K562 (cell line): ENCODE results near the gene HNRNPU. TPM values are rescaled to one million over a fixed set of nuclear protein-coding genes. Genes with fewer than 3 reads are reported as not detected.

Experiments used
- ATAC-seq: fragments of 200-7000 bp; cut with Tn5 transposase; 3 replicates; pipeline ENCODE4 v1.9.1; 2020; ENCODE audit warnings: moderate library complexity
- BruUV-seq: library from RNA; stranded (reverse); fragments of 400-500 nt; replicated peaks from 2 replicates; lab custom pipeline; 2021; lab: Mats Ljungman, UMichigan
- CTCF ChIA-PET: fragments of 300-600 bp; formaldehyde crosslinking; extraction: SDS; loops from one replicate; lab custom pipeline; 2021; ENCODE audit warnings: low intra/inter-chr PET ratio; lab: Yijun Ruan, JAX
- POLR2A ChIA-PET: fragments of 300-600, 350-650 bp; sonication (Branson Sonifier 250); formaldehyde crosslinking; extraction: SDS; loops from one replicate; lab custom pipeline; 2021; ENCODE audit warnings: antibody characterized with exemption, inconsistent platforms; lab: Yijun Ruan, JAX
- DNase-seq, 4 experiments: peaks; one replicate each; pipeline versions ENCODE4 v3.0.0 to v3.0.0-alpha.2; 2011 to 2018; ENCODE audit warnings: low spot score in 3 of 4, mixed read lengths in 3 of 4; ENCODE audit errors: extremely low read depth in 1 of 4
- FAIRE-seq: peaks from 2 replicates; lab custom pipeline; 2011; peaks lifted over from hg19 to GRCh38; lab: Jason Lieb, UNC
- H2AFZ ChIP-seq: 2 replicates; pipeline ENCODE4 v1.6.0; 2011; ENCODE audit warnings: low read depth, low read length, control low read depth, inconsistent platforms
- H3K27ac ChIP-seq: fragments of 200-600 bp; 3 replicates; pipeline ENCODE4 v1.8.0; 2011; ENCODE audit warnings: low read depth, mild to moderate bottlenecking, control low read depth, inconsistent platforms, low read length, moderate library complexity, mixed read lengths; ENCODE audit errors: extremely low read depth
- H3K27me3 ChIP-seq, 2 experiments: fragments of 300-600 bp in 1 of 2; 2 replicates in 1 of 2; 3 replicates in 1 of 2; pipeline versions ENCODE4 v1.6.0 to v1.8.0; 2011; ENCODE audit warnings: inconsistent platforms in 2 of 2, low read length in 2 of 2, mild to moderate bottlenecking in 1 of 2, mixed read lengths in 1 of 2, moderate library complexity in 1 of 2; ENCODE audit not compliant: control insufficient read depth in 2 of 2, insufficient read depth in 2 of 2
- H3K36me3 ChIP-seq: fragments of 300-600 bp; 3 replicates; pipeline ENCODE4 v1.8.0; 2011; ENCODE audit warnings: mild to moderate bottlenecking, low read length, inconsistent platforms; ENCODE audit not compliant: control insufficient read depth, insufficient read depth
- H3K4me1 ChIP-seq, 2 experiments: fragments of 200-600 bp in 1 of 2; replicated peaks in 1 of 2; 2 replicates in 1 of 2; 3 replicates in 1 of 2; pipeline versions ENCODE4 v1.5.1 to v1.8.0; 2011; ENCODE audit warnings: inconsistent platforms in 2 of 2, low read length in 2 of 2, mild to moderate bottlenecking in 1 of 2, mixed read lengths in 1 of 2, moderate library complexity in 1 of 2; ENCODE audit not compliant: control insufficient read depth in 2 of 2, insufficient read depth in 2 of 2
- H3K4me2 ChIP-seq: 2 replicates; pipeline ENCODE4 v1.6.1; 2011; ENCODE audit warnings: low read length, control low read depth, inconsistent platforms, mixed read lengths; ENCODE audit not compliant: insufficient read depth
- H3K4me3 ChIP-seq: fragments of 200-600 bp; sonication (generic), shearing (Covaris generic); 2 replicates; pipeline ENCODE4 v1.5.1; 2016; ENCODE audit warnings: control low read depth, inconsistent platforms
- H3K79me2 ChIP-seq: fragments of 200-600 bp; 3 replicates; pipeline ENCODE4 v1.8.0; 2011; ENCODE audit warnings: low read length, inconsistent platforms; ENCODE audit not compliant: control insufficient read depth, insufficient read depth
- H3K9ac ChIP-seq, 2 experiments: 2 replicates each; pipeline versions ENCODE4 v1.6.0 to v1.6.1; 2011; ENCODE audit warnings: low read depth in 2 of 2, low read length in 2 of 2, control low read depth in 1 of 2, inconsistent platforms in 1 of 2, mild to moderate bottlenecking in 1 of 2, mixed read lengths in 1 of 2; ENCODE audit not compliant: insufficient read depth in 1 of 2
- H3K9me1 ChIP-seq: one replicate; pipeline ENCODE4 v1.6.0; 2011; ENCODE audit warnings: inconsistent platforms, mild to moderate bottlenecking, low read length, moderate library complexity; ENCODE audit not compliant: control insufficient read depth, insufficient read depth
- H3K9me3 ChIP-seq: replicated peaks from 2 replicates; pipeline ENCODE4 v1.5.1; 2011; ENCODE audit warnings: low read depth, low read length, inconsistent platforms; ENCODE audit not compliant: control insufficient read depth, insufficient read depth
- H4K20me1 ChIP-seq: replicated peaks from 2 replicates; pipeline ENCODE4 v1.6.1; 2011; ENCODE audit warnings: low read length, inconsistent platforms, mixed read lengths; ENCODE audit not compliant: control insufficient read depth, insufficient read depth
- CBX3 ChIP-seq, 2 experiments: IDR thresholded peaks; 1 replicate in 1 of 2; 2 replicates in 1 of 2; pipeline ENCODE4 v1.6.1; 2012; ENCODE audit warnings: inconsistent platforms in 2 of 2, low read length in 2 of 2, borderline replicate concordance in 1 of 2, control low read depth in 1 of 2
- CC2D1A ChIP-seq: fragments of 450-650 bp; IDR thresholded peaks from 2 replicates; pipeline ENCODE4 v1.6.1; 2017; ENCODE audit warnings: mild to moderate bottlenecking
- MTF1 ChIP-seq: fragments of 250-450 bp; sonication (Bioruptor Pico); IDR thresholded peaks from 2 replicates; pipeline ENCODE4 v1.9.0; 2021; ENCODE audit warnings: moderate library complexity, mild to moderate bottlenecking, inconsistent platforms, borderline replicate concordance
- NFXL1 ChIP-seq: fragments of 450-650 bp; formaldehyde crosslinking; IDR thresholded peaks from 2 replicates; pipeline ENCODE4 v1.4.0; 2021; ENCODE audit warnings: mild to moderate bottlenecking
- POLR2AphosphoS5 ChIP-seq: IDR thresholded peaks from 2 replicates; pipeline ENCODE4 v1.6.1; 2011; ENCODE audit warnings: mild to moderate bottlenecking, low read depth, low read length, moderate library complexity; ENCODE audit not compliant: control insufficient read depth, insufficient read depth
- POLR2H ChIP-seq: IDR thresholded peaks from 2 replicates; pipeline ENCODE4 v1.6.1; 2016; ENCODE audit warnings: missing genetic modification characterization, low read depth, mild to moderate bottlenecking, control low read depth, missing compliant biosample characterization, moderate library complexity
- RBM25 ChIP-seq: fragments of 200-400 bp; formaldehyde crosslinking; IDR thresholded peaks from 2 replicates; pipeline ENCODE4 v1.6.1; 2018; ENCODE audit warnings: low read length, low read depth, moderate library complexity; ENCODE audit not compliant: severe bottlenecking
- SMARCA5 ChIP-seq: fragments of 450-650 bp; IDR thresholded peaks from 2 replicates; pipeline ENCODE4 v1.6.1; 2016
- TRIM28 ChIP-seq: fragments of 450-650 bp; IDR thresholded peaks from 2 replicates; pipeline ENCODE4 v1.6.1; 2017
- ZFP36 ChIP-seq: fragments of 150-350 bp; IDR thresholded peaks from 2 replicates; pipeline ENCODE4 v1.6.1; 2018; ENCODE audit warnings: low read length, low read depth; ENCODE audit not compliant: partially characterized antibody
- ZNF407 ChIP-seq: fragments of 450-650 bp; IDR thresholded peaks from 2 replicates; pipeline ENCODE4 v1.6.1; 2016; ENCODE audit warnings: low read depth
- ZNF551 ChIP-seq: fragments of 250-450 bp; sonication (Bioruptor Pico); IDR thresholded peaks from 2 replicates; pipeline ENCODE4 v1.5.0; 2021; ENCODE audit warnings: mild to moderate bottlenecking, moderate library complexity
- ZSCAN32 ChIP-seq: fragments of 450-650 bp; formaldehyde crosslinking; IDR thresholded peaks from 2 replicates; pipeline ENCODE4 v1.4.0; 2020; ENCODE audit warnings: mild to moderate bottlenecking, moderate library complexity
- WGBS: fragments of 100-300 bp; shearing (Covaris generic); methylation state at CpG from one replicate; pipeline ENCODE4 v1.1.6; 2016; ENCODE audit warnings: low coverage, mixed read lengths; ENCODE audit not compliant: insufficient coverage; ENCODE audit errors: missing lambda C conversion rate; 5-methylcytosine and 5-hydroxymethylcytosine counted together
- in situ Hi-C: fragments of 300-500 bp; cut with MboI; formaldehyde crosslinking; loops from 4 replicates; pipeline ENCODE4 v1.15.0; 2018; ENCODE audit warnings: inconsistent platforms, mixed read lengths
- intact Hi-C: fragments of 100-400 bp; cut with micrococcal nuclease; formaldehyde crosslinking; loops from 2 replicates; pipeline ENCODE4 v1.14.2; 2022
- polyA plus RNA-seq, 8 experiments: library from polyadenylated mRNA; depleted of rRNA in 4 of 8; stranded (reverse) in 5 of 8; unstranded in 3 of 8; fragments of >200 nt; fragmentation: Nextera tagmentation in 2 of 8; fragmentation: Illumina TruSeq in 1 of 8; extraction: Ambion mirVana in 2 of 8; extraction: Trizol in 1 of 8; gene quantifications; 2 replicates each; pipeline versions ENCODE4 v1.2.1 to v1.2.3, GENCODE V29; 2011 to 2014; ENCODE audit warnings: inconsistent platforms in 1 of 8, missing spikeins in 1 of 8
- total RNA-seq, 7 experiments: library from RNA; depleted of rRNA in 6 of 7; stranded (reverse); fragments of >200 nt in 6 of 7; fragmentation: Illumina TruSeq in 2 of 7; extraction: Trizol in 2 of 7; gene quantifications; 2 replicates each; pipeline versions ENCODE4 v1.2.1 to v1.2.3, GENCODE V29; 2011 to 2021; ENCODE audit warnings: low replicate concordance in 1 of 7
- TF ChIP-seq, protein P1 (sequence below): fragments of 250-450 bp; sonication (Bioruptor Pico); IDR thresholded peaks from 2 replicates; pipeline ENCODE4 v1.8.0; 2021; ENCODE audit warnings: borderline replicate concordance, mild to moderate bottlenecking, moderate library complexity; ENCODE audit not compliant: poor library complexity, severe bottlenecking

HNRNPU gene
- total and polyA plus RNA-seq, 9 of the 15 experiments (the other 6 are each of a cell fraction or from before 2014, with no cell fraction given): 159 to 777 (median 577) TPM

- ChIA-PET POLR2A (interaction anchor here (1.4 to 22.4 kb wide), 2 partner anchors 11 to 16 kb away, joined by 6 to 485 read pairs; partner anchors contain the start of gene HNRNPU), CTCF (no interaction called here)
- DNase-seq: no peak
- no peak overlapping the region for H3K4me3 ChIP-seq
- H4K20me1 ChIP-seq: peaks cover 17% of the 10 kb centered on the region
- BruUV-seq: no TSS peak
- peaks cover 3 to 18% of the 10 kb centered on the region in 2 experiments; a peak in 3 of 5 replicates for H3K4me1 ChIP-seq
- no peaks in the 10 kb centered on the region for H3K9me3 ChIP-seq
- H3K79me2 ChIP-seq: peaks cover 84% of the 10 kb centered on the region
- peaks cover 79% of the 10 kb centered on the region for H3K36me3 ChIP-seq
- TF ChIP-seq NFXL1 (CRISPR knock-in tag): 0 out of 2 replicates have a peak, but pooled peaks have one; percentile 34
- peak; percentile 96 for TF ChIP-seq RBM25
- TF ChIP-seq MTF1: no peak
- peak; percentile 76; the same call in 1 of the 2 replicates for TF ChIP-seq TRIM28
- TF ChIP-seq CBX3 (IDR thresholded peaks at IDR 0.05; ENCODE audit: borderline replicate concordance in 1 of 2, low read length in 2 of 2): 0 out of 3 replicates have a peak, but pooled peaks of 1 of the 2 experiments have one; percentile 60
- TF ChIP-seq SMARCA5: 0 out of 2 replicates have a peak, but pooled peaks have one; percentile 29
- TF ChIP-seq POLR2AphosphoS5: peak; percentile 49; the same call in 1 of the 2 replicates
- no peak for TF ChIP-seq ZSCAN32
- peak; percentile 65; the same call in 1 of the 2 replicates for TF ChIP-seq ZNF407
- TF ChIP-seq CC2D1A: no peak
- 0 out of 2 replicates have a peak, but pooled peaks have one; percentile 9 for TF ChIP-seq ZNF551 (CRISPR knock-in tag)
- TF ChIP-seq, protein P1, sequence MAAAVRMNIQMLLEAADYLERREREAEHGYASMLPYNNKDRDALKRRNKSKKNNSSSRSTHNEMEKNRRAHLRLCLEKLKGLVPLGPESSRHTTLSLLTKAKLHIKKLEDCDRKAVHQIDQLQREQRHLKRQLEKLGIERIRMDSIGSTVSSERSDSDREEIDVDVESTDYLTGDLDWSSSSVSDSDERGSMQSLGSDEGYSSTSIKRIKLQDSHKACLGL (CRISPR knock-in tag): no peak
- TF ChIP-seq ZFP36: peak; percentile 95
- TF ChIP-seq POLR2H (tag): 0 out of 2 replicates have a peak, but pooled peaks have one; percentile 13
- FAIRE-seq: no peak
- intact Hi-C loops (loop anchor here (10.0 kb wide), 1 partner anchor 205 kb away; no protein-coding TSS in a partner anchor), in situ Hi-C loops (no loop called here)
- H3K4me2 ChIP-seq: no peak overlapping the region
- 19% methylated on average over 2 of the region's 2 CpGs for WGBS
- no peak overlapping the region for H2AFZ ChIP-seq
- no peak for ATAC-seq
- H3K9me1 ChIP-seq: no peaks in the 10 kb centered on the region
- no peak overlapping the region for H3K9ac ChIP-seq
- H3K27ac ChIP-seq: peak overlapping the region; percentile 16; the same call in 1 of the 3 replicates
- no peaks in the 10 kb centered on the region for H3K27me3 ChIP-seq
These were observed 24.7 kb downstream of the HNRNPU start for GRCh38 chr1:244839656-244840055.
